HG02610 (cell line): ENCODE measurements around the gene ZNF28.
"Not testable (repeated sequence)": the region's sequence is repeated elsewhere in the genome, so short reads cannot be mapped to it uniquely, and the experiment has no call there.

Experiments
- ATAC-seq: cut with Tn5 transposase; IDR thresholded peaks from one replicate; pipeline ENCODE4 v1.9.1; 2021; ENCODE audit warnings: mild to moderate bottlenecking, moderate library complexity; ENCODE audit not compliant: unreplicated experiment

ZNF28 gene

DNA sequence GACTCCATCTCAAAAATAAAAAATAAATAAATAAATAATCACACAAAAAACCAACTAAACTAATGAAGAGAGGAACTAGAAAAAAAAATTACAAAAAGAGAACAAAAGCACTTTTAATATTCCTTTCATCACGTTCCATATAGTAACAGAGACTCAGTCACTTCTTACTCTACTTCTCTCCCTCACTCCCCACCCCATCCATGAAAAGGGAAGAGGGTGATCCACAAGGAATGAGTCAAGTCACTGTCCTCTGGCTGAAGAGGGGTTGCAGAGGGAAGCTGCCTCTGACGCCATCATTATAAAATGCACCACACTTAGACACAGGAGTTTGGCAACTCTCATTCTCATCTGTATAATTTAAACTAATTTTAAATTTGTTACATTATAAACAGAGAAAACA lies 38.6 kb downstream of the ZNF28 start:
- not testable (repeated sequence) for ATAC-seq

DNA sequence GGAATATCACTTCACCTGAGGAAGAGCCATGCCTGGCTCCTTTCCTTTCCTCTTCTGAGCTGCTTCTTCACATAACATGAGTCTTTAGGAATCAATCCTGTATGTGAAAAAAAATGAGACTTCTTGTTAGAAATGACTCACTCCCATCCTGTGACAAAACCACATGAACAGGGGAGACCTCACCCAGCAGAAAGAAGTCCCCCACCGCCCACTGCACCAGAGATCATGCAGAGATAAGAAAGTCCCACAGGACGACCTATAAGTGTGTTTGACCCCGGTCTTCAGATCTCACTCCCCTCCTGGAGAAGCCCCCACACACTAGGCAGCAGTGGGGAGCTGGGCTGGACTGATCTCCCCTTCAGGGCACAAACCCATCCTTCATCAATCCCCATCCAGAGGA lies 42.6 kb downstream of the ZNF28 start:
- no peak for ATAC-seq

DNA sequence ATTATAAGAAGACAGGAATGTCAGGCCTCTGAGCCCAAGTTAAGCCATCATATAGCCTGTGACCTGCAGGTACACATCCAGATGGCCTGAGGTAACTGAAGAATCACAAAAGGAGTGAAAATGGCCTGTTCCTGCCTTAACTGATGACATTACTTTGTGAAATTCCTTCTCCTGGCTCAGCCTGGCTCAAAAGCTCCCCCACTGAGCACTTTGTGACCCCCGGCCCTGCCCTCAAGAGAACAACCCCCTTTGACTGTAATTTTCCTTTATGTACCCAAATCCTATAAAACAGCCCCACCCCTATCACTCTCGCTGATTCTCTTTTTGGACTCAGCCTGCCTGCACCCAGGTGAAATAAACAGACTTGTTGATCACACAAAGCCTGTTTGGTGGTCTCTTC lies 65.0 kb downstream of the ZNF28 start:
- not testable (repeated sequence) for ATAC-seq

DNA sequence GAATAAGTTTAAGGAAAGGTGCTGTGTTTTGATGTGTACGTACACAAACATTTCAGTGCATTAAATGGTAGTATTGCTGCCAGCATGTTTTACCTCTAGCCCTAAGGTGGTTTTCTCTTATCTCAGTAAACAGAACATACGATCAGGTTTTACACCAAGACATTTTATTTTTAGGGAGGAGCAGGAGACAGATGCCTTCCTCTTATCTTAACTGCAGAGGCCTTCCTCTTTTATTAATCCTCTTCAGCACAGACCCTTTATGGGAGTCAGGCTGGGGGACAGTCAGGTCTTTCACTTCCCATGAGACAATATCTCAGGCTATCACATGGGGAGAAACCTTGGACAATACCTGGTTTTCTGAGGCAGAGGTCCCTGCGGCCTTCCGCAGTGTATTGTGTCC lies 71.7 kb downstream of the ZNF28 start:
- no peak for ATAC-seq

DNA sequence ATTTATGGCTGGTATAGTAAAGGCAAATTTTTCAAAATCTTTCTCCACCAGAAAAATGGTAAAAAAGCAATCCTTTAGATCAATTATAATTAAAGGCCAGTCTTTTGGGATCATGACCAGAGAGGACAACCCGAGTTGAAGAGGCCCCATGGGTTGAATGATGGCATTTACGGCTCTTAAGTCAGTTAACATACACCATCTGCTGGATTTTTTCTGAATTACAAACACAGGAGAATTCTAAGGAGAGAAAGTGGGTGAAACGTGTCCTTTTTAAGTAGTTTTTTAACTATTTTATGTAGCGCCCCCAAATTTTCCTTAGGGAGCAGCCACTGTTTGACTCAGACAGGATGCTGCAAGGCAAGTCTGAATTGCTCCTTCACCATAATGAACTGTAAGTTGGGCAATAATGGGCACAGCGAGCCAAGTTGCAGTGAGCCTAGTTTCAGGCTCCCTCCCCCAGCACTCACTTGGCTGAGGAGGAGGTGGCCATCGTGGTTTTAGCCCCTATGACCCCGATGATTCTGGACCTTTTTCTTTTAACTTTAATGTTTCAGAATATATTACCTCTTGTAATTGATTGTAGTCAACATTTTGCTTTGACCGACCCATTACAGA lies 73.0 kb downstream of the ZNF28 start:
- ATAC-seq = no peak
